Measurements from ENCODE around the gene UBAC2.
A peak's percentile ranks its signal among the peaks of the same experiment; 100 is the strongest.

UBAC2 gene

DNA sequence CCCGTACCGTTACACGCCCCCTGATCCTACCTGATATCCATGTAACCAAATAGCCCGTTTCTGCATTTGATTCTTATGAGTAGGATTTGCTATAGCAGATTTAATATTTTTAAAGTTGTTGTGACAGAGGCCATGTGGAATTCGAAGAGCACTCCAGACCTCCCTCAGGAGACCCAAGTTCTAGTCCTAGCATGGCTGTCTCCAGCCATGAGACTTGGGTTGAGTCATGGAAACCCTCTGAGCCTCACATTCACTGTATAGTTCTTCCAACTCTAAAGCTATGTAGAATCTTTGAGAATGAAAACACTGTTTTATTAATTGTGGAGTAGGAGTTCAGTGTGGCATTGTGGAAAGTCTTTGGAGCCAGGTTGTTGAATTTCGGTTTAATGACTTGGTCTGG, 114.5 kb downstream of the UBAC2 start:
- DNase-seq: no peak

DNA sequence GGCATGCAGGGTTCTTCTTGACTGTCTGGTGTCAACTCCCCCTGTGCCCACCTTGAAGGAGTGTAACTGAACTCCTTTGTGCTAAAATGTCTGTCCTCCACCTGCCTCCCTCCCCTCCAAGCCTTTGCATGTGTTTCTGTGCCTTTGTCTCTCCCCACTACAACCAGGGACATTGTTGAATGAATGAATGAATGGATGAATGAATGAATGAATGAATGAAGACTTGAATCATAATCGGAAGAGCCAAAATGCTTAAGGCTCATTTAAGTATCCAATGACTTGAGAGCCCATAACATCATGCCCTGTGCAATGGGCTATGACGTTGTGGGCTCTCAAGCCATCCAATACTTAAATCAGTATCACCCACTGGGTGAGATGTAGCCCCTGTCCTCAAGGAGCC, 115.6 kb downstream of the UBAC2 start:
- DNase-seq: no peak

DNA sequence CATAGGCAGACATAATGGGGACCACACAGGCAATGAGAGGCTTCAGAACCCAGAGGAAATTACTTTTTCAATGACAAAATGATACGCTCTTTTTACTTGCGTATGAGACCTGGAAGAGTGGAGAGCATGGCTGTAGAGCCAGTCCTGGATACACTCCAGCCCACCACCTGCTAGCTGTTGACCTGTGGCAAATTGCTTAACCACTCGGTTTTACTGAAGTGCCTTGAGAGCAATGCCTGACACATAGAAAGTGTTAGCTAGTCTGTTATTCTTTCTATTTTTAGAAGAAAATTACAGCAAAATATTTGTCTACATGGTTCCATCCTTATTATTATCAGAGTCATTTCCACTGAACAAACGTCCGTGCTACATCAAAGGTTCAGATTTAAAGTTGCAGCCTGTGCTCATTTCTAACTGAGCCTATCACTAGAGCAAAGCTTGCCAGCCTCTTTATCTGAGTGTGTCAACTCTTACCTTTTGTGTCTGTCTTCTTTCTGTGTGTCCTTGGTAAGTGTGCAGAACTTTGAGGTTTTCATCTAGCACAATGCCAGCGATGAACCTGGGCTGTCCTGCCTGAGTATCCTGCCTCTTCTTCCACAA, 116.1 kb downstream of the UBAC2 start:
- DNase-seq: no peak

DNA sequence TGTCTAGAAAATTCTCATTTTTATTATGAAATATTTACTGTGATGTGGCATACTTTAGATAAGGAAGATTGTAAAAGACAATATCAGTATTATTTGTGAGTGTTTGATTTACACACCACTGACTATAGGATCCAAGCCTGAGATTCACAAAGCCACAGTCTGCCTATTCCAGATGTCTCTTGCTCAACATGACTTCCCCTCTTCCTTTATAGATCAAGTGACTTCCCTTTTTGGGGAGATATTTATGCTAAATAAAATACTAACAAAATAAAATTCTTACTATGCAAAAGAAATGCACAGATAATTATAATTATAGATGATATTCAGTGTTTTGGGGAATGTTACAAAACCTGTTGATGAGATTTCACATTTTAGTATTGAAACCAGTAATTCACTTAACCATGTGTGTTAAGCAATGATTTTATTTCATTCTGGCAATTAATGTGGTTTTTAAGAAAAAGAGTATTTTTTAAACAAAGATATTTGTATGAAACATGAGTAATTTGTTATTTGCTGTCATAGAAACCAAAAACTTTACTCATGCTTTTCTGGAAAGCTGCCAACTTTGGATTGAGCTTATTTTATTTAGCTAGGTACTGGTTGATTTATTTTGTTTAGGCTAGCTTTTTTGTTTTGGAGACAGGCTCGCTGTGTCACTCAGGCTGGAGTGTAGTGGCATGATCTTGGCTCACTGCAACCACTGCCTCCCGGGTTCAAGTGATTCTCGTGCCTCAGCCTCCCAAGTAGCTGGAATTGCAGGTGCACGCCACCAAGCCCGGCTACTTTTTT, 120.2 kb downstream of the UBAC2 start:
- DNase-seq: no peak

DNA sequence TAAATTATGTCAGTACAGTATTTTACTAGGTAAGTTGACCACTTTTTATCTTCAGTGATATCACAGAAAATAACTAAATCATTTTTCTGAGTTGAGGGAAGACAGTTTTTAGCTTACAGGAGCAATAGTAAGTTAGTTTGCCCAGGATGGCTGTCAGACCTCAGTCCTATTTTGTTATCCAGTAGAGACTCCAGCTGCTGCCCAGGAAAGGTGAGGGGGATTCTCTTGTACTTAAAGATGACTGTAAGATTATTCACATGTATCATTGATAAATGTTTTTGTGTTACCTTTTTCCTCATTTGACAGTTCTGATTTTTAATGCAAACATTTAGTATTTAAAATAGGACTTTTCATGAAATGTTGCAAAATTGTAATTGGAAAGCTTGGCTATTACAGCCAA, 121.1 kb downstream of the UBAC2 start:
- DNase-seq: no peak

DNA sequence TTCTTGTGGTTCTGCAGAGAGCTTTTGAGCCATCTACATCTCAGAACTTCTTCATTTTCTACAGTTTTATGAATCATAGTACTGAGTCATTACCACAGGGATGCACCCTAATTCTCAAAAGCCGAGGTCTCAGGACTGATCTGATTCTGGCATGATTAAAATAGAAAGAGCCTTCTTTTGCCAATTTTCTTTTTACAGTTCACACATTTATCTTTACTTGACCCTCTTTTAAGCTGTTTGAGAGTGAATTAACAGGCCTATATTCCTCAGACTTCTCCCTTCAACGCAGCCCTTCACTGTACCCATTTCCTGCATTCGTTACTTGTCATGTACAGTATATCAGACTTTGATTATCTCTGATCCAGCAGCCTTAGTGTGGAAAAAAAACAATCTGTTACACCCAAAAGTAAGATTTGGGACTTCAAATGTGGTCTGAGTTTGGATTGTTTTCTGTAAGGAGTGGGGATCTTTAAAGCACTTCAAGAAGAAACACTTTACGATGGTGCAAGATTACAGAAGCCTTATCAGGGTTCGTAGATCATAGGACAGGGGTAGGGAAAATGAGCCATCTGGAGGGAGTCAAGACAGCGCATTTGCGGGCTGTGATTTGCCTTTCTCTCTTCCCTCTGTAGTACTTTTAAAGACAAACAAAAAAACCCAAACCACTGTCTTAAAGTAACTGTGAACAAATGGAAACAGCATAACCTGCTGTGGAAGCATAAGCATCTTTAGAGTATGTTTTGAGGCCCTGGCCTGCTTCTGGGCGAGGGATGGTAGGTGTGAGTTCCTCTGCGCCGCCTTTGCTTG, 121.8 kb downstream of the UBAC2 start:
- no peak for DNase-seq

DNA sequence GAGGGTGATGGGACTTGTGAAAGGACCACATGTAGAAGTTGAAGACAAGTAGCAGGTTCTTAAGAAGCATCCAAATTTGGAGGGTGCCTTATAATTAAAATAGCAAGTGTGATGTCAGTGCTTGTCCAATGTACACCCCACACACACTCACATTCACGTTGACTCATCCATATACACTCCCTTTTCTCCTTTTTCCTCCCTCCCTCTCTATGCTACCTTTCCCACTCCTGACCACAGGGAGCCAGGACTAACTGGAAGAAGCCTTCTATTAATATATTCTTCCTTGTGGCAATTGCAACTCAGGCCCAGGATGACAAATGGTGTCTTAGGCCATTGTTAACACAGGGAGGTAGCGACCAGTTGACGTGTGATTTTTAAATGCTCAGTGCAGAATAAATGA, 122.8 kb downstream of the UBAC2 start:
- no peak for DNase-seq

DNA sequence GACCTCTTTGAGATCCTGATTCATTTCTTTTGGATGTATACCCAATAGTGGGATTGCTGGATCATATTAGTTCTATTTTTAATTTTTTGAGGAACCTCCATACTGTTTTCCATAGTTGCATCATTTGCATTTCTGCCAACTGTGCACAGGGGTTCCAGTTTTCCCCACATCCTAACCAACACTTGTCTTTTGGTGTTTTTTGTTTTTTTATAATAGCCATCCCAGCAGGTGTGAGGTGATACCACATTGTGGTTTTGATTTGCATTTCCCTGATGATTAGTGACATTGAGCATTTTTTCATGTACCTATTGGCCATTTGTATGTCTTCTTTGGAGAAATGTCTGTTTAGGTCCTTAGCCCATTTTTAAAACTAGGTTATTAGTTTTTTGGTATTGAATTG, 125.4 kb downstream of the UBAC2 start:
- DNase-seq: no peak

DNA sequence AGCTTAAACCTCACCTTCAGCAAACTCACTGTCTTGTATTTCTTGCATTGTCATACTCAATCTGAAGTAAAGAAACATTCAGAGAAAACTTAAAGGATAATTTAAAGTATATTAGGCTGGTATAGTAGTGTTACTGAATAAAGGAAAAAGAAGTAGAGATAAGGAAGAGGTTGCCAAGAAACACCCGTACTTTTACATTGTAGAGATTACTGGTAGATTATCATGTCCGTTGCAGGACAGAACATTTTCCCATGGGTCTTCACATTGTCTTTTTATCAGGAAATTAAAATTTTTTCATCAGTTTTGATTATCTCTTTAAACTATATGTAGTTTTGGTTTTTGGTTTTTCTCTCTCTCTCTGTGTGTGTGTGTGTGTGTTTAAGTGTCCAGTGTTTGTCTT, 126.5 kb downstream of the UBAC2 start:
- DNase-seq: no peak

DNA sequence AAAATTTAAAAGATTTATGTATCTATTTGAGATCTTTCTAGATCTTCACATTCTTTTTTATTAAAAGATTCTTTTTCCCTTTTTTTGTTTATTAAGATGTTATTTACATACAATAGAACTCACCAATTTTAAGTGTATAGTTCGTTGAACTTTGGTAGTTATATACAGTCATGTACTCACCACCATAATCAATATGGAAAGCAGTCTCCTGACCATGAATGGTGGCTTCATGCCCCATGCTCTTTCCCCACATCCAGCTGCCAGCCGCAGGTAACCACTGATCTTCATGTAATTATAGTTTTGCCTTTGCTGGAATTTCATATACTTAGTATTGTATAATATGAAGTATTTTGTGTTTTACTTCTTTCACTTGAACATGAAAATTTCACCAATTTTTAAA, 127.1 kb downstream of the UBAC2 start:
- no peak for DNase-seq

DNA sequence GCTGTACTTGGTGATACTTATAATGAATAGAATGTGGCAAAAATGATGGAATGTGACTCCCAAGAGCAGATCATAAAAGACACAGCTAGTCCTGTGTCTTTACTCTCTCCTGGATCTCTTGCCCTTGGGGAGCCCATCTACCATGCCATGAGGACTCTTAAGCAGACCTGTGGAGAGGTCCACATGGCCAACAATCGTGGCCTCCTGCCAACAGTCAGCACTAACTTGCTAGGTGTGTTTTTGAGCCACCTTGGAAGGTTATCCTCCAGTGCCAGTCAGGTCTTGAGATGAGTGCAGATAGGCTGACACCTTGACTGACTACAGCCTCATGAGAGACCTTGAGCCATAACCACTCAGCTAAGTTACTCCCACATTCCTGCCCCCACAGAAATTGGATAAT, 128.8 kb downstream of the UBAC2 start:
- no peak for DNase-seq

DNA sequence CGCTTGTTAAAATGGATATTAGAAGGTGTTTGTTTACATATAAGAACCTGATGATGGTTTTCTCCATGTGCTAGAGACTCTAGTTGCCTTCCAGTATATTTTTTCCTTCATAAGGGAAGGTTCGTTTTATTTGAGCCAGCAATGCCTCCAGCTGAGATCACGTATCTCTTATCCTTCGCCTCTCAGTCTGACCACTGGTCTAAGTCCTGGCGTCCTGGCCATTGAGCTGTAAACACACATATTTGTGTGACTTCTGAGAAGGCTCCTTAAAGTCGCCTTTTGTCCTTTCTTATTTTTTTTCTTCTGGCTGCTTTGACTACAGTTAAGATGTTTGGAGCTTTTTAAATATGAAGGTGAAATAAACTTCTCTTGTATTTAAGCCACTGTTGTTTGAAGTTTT, 130.3 kb downstream of the UBAC2 start:
- DNase-seq: no peak

DNA sequence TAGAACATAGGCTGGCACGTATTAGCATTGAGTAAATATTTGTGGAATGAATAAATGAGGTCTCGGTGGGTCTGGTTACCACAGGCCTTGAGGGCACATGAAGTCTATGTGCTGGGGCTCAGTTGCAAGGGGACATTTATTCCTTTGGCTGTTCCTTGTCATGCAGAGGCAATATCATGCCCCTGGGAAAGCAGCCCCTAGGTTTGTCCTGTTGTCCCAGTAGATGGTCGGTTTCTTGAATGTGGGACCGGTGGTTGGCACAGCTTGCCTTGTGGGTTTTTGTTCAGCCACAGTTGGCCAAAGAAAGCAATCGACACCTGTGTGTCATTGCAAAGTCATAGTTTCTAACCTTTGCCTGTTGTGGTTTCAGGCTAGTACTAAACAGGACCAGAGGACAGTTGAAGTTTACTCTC, 131.2 kb downstream of the UBAC2 start:
- DNase-seq: no peak

DNA sequence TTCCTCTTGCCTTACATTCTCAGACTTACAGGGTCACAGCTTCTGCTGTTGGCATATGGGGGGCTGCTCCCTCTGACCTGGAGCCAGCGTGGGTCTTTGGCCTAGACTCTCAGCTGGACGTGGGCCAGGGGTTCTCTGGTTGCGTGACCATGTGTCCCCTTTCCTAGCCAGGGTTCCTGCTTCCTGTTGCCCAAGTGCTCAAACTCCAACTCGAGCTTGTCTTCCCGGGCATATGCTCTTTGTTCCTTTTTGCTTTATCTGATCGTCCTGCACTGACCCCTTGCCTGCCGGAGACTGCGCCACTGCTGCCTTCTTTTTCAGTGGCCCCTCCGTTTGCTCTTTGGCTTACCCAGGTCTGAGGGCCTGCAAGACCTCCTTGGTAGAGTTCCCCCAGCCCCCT, 131.8 kb downstream of the UBAC2 start:
- no peak for DNase-seq

DNA sequence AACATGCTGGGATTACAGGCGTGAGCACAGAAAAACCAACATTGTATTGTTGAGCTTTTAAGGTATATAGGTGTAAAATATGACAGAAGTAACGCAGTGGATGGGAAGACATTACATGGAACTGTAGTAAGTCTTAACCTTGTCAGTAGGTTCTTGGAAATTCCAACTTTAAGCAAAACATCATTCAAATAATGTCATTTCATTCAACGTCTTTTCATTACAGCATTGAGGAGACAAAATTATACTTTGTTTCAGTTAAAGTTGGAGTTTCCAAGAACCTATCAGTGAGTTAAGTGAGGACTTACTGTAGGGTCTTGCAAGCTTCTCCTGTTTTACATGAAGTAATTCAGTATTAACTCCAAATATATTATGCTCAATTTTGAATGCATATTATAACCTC, 133.6 kb downstream of the UBAC2 start:
- DNase-seq: no peak

DNA sequence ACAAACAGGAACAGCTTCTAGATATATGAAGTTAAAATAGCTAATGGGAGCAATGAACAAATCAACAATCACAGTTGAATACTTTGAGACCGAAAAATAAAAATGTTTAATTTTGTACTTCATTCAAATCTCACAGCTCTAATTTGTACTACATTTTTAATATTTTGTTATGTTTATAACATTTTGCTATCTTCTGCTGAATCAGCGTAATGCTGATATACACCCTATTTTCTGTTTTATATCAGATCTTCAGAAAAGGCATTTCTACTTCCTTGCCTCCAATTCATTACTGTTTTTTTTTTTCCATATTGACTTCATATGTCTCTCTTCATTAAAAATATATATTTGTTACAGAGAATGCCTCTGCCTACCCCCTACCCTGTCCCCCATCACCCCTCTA, 134.4 kb downstream of the UBAC2 start:
- no peak for DNase-seq

DNA sequence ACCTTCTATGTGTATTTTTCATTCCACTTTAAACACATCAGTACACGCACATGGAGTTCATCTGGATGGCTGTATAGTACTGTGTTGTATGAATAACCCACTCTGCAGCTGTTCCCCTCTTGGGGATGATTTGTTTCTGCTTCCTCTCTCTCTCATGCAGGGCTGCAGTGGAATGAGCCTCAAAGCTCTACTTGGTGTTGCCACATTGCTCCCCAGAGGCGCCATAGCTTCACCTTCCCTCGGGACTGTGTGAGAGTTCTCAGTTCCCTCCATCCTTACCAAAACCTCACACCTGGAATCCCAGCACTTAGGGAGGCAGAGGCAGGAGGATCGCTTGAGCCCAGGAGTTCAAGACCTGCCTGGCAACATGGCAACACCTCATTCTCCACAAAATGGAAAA, 134.9 kb downstream of the UBAC2 start:
- DNase-seq: no peak

DNA sequence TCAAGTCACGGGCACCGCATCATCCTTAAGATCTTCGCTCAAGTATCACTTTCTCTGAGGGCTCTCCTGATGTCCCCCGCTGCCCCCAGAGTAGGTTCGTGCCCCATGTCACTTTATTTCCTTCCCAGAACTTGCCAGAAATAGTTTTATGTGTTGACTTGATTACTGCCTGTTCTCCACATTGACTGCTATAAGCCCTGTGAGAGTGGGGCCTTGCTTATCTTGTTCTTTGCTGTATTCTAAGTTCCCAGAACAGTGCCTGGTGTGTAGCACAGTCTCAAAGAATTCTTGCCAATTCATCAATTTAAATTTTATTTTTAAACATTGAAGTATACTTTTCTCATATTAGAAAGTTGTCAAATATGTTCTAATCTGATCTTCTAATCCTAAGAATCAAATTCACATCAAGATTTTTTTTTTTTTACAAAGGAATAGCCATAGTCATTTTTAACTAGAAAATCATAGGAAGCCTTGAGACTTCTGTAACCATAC, 138.6 kb downstream of the UBAC2 start:
- DNase-seq: no peak

DNA sequence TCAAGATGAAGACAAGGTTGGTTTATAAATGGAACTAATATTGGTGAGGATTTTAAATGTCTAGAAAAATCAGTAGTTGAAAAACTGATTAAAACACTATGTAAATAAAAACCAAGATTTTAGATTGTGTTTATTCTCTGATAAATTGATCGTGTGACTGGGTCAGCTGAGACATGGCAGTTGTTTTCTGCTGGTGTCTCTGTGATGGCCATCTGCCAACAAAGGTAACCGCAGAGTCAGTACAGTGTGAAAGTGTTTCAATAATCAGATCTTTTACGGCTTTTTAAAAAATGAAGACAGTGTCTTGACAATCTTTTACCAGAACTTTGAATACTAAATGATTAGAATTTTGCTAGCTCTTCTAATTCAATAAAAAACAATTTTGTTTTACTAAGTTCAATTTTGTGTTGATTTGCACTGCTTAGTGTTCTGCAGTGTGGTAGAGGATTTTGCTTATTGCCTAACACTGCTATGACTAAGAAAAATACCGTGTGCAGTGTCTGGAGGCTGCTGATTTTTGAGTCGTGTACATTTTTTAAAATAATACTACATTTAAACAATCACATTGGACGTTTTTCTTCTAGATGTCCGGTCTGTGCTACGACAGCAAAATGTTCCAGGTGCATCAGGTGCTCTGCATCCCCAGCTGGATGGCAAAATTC, 139.2 kb downstream of the UBAC2 start:
- peak; percentile 56 for DNase-seq

DNA sequence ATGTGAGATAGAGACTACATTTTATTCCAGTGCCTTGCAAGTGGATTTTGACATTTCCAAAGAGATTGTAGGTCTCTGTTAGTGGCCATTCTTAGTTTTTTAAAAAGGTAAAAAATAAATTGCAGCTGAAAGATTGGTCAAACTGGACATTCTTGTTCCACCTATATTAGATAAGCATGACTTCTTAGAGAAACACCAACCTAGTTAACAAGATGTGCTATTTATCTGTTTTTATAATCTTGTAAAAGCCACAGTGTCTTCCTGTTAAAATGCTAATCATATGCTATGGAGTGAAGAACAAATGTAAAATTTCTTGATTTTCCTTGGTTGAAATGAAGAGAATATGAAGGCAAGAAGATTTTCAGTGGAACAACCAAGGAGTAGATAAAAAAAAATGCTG, 140.0 kb downstream of the UBAC2 start:
- DNase-seq: no peak

DNA sequence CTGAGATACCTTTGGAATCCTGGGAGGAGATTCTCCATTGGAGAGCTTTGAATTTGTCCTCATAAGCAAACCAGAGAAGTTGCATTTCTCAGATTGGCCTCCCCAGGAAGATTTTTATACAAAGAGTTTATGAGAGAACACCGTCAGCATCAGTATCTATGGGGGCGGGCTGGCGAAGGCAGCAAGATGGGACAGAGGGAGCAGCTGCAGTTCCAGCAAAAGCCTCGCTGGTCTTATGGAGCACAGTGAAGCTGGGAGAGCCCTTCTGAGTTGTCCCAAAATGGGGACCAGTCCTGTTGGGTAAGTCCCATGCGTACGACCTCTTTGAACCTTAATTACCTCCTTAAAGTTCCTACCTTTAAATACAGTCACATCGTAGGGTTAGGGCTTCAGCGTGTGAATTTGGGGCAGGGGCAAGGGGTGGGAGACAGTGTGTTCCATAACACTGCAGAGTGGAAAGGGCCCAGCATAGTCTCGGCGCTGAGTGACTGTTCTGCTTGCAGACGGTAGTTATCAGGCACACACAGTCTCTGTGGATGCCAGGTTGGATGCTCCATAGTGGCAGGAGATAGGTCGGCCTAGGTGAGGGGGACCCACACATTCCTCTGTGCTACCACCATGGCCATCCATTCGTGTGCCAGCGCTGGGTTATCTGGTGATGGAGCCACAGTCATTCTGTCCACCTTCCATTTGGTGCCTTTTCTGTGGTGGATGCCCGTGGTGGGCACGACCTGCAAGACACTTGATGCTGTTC, 141.5 kb downstream of the UBAC2 start:
- DNase-seq: no peak

DNA sequence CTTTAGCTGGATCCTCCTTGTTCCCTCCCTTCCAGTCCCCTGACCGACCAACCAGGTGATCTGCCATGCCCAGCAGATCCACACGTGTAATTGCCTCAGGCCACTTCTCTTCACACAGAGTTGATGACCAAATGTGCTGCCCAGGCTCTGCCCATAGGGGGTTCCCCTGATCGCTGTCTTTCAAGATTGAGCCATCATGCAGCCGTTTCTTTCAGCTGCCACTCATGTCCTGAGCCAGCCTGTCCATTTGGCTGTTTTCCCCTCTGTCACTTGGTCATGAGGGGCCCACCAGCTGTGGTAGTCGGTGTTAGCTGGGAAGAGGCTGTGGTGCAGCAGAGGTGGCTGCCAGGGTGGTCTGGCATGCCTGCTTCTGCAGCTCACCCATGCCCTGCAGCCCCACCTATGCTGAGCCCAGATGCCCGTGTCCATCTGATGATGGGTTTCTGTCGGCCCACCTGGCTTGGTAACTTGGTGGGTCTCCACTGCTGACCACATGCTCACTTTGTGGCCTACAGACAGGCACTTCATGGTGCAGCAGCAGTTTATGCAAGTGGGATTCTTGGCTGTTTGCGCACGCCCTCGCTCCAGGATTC, 142.2 kb downstream of the UBAC2 start:
- DNase-seq: no peak
